Mesendoderm (in vitro differentiated cells): Measurements from ENCODE around the gene RTTN.

ENCODE experiments used
- DNase-seq: peaks from one replicate; pipeline ENCODE4 v3.0.0; 2013
- H2AK5ac ChIP-seq: 2 replicates; pipeline ENCODE4 v1.6.1; 2013; ENCODE audit warnings: low read length, inconsistent platforms
- H2BK120ac ChIP-seq: 2 replicates; pipeline ENCODE4 v1.6.1; 2013; ENCODE audit warnings: low read depth, mild to moderate bottlenecking, low read length, moderate library complexity, mixed read lengths
- H2BK15ac ChIP-seq: replicated peaks from 2 replicates; pipeline ENCODE4 v1.6.1; 2013; ENCODE audit warnings: low read depth, mild to moderate bottlenecking, moderate library complexity
- H2BK5ac ChIP-seq: 2 replicates; pipeline ENCODE4 v1.6.1; 2013; ENCODE audit warnings: low read length, inconsistent platforms
- H3K18ac ChIP-seq: 2 replicates; pipeline ENCODE4 v1.6.1; 2013; ENCODE audit warnings: mild to moderate bottlenecking, low read length, mixed read lengths
- H3K23ac ChIP-seq: one replicate; pipeline ENCODE4 v1.6.1; 2013; ENCODE audit warnings: low read length
- H3K27ac ChIP-seq: 2 replicates; pipeline ENCODE4 v1.5.1; 2013; ENCODE audit warnings: low read depth, mild to moderate bottlenecking, inconsistent platforms, low read length, moderate library complexity
- H3K27me3 ChIP-seq: 2 replicates; pipeline ENCODE4 v1.6.1; 2013; ENCODE audit warnings: low read length, control low read depth, mild to moderate bottlenecking, inconsistent platforms; ENCODE audit not compliant: insufficient read depth, poor library complexity
- H3K36me3 ChIP-seq: 2 replicates; pipeline ENCODE4 v1.6.1; 2013; ENCODE audit warnings: low read length, inconsistent platforms; ENCODE audit not compliant: control insufficient read depth, insufficient read depth
- H3K4ac ChIP-seq: one replicate; pipeline ENCODE4 v1.6.1; 2013; ENCODE audit warnings: low read depth, mild to moderate bottlenecking, low read length, moderate library complexity
- H3K4me1 ChIP-seq: 2 replicates; pipeline ENCODE4 v1.6.1; 2013; ENCODE audit warnings: low read depth, low read length, inconsistent platforms; ENCODE audit not compliant: control insufficient read depth
- H3K4me2 ChIP-seq: 2 replicates; pipeline ENCODE4 v1.6.1; 2013; ENCODE audit warnings: low read length
- H3K4me3 ChIP-seq: 2 replicates; pipeline ENCODE4 v1.5.1; 2013; ENCODE audit warnings: mild to moderate bottlenecking, low read length
- H3K56ac ChIP-seq: one replicate; pipeline ENCODE4 v1.6.1; 2013; ENCODE audit warnings: low read length
- H3K79me1 ChIP-seq: 2 replicates; pipeline ENCODE4 v1.6.1; 2013; ENCODE audit warnings: low read length, inconsistent platforms
- H3K79me2 ChIP-seq: 2 replicates; pipeline ENCODE4 v1.6.1; 2013; ENCODE audit warnings: mild to moderate bottlenecking, low read length; ENCODE audit not compliant: control insufficient read depth, insufficient read depth
- H3K9ac ChIP-seq: 2 replicates; pipeline ENCODE4 v1.6.1; 2013; ENCODE audit warnings: low read length, inconsistent platforms
- H4K5ac ChIP-seq: one replicate; pipeline ENCODE4 v1.6.1; 2013; ENCODE audit warnings: low read length
- H4K8ac ChIP-seq: one replicate; pipeline ENCODE4 v1.6.1; 2013; ENCODE audit warnings: low read depth, mild to moderate bottlenecking, control low read depth, low read length, moderate library complexity
- WGBS: extraction: QIAGEN DNeasy Blood & Tissue Kit; methylation state at CpG from one replicate; pipeline ENCODE4 v1.1.7; 2013; ENCODE audit warnings: low lambda C conversion rate, missing lambda C conversion rate; ENCODE audit not compliant: insufficient coverage; ENCODE audit errors: extremely low coverage; 5-methylcytosine and 5-hydroxymethylcytosine counted together

The RTTN gene

DNA sequence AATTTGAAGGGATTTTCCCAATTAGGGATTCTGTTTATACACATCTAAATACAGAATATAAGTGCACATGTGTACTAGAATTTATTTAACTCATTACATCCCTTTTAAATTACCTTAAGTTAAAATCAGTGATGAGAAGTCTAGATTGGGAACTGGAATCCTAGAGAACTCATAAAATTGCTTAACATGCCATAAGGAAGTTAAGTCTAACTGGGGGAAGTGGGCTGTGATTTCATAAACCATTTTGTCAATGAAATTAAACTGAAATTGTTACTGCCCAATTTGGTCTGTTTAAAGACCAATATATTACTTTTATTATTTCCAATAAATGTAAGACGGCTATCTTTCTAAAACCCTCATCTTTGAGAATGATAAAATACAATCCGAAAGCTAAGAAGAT lies 185.5 kb downstream of the RTTN start:
- WGBS: no CpG with 5 or more reads among the region's 2 CpGs
- no peak overlapping the region for H3K56ac ChIP-seq

DNA sequence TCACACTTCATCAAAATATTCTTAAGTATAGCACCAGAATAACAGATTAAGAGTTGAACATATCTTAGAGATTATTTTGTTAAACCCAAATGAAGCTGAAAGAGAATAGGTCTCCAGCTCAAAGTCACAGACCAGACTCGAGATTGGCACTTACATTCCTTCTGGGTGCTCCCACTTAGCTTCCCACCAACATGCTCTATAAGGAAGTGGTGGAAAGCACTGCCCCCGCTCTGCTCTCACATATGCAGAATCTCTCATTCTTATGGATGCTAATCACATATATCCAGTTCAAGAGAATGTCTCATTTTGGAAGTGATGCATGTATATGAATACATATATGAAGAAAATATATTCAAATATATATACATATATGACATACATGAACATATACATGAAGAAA lies 186.4 kb downstream of the RTTN start:
- Histone ChIP-seq H4K8ac (no peak overlapping the region), H3K4ac (no peak overlapping the region), H3K23ac (no peak overlapping the region), H2AK5ac (no peak overlapping the region), H3K79me2 (no peaks in the 10 kb centered on the region), H3K56ac (no peak overlapping the region), H3K4me1 (no peaks in the 10 kb centered on the region), H2BK120ac (no peak overlapping the region), H3K4me2 (no peak overlapping the region), H3K27ac (no peak overlapping the region), H3K36me3 (no peaks in the 10 kb centered on the region), H3K4me3 (no peak overlapping the region), H4K5ac (no peak overlapping the region), H3K18ac (no peak overlapping the region), H3K27me3 (no peaks in the 10 kb centered on the region), H2BK15ac (no peak overlapping the region), H3K79me1 (no peaks in the 10 kb centered on the region), H3K9ac (no peak overlapping the region), H2BK5ac (no peak overlapping the region)
- WGBS: no CpG with 5 or more reads among the region's 2 CpGs
- no peak for DNase-seq

More for the DNA sequence above, 185.5 kb downstream of the RTTN start:
- Histone ChIP-seq H4K8ac (no peak overlapping the region), H3K4ac (no peak overlapping the region), H3K27ac (no peak overlapping the region), H3K18ac (no peak overlapping the region), H3K4me2 (no peak overlapping the region), H3K27me3 (no peaks in the 10 kb centered on the region), H3K4me1 (no peaks in the 10 kb centered on the region), H3K36me3 (no peaks in the 10 kb centered on the region), H3K79me2 (no peaks in the 10 kb centered on the region), H2AK5ac (no peak overlapping the region), H3K9ac (no peak overlapping the region), H3K4me3 (no peak overlapping the region), H2BK120ac (no peak overlapping the region), H2BK5ac (no peak overlapping the region), H3K23ac (no peak overlapping the region), H2BK15ac (no peak overlapping the region), H4K5ac (no peak overlapping the region), H3K79me1 (no peaks in the 10 kb centered on the region)
- no peak for DNase-seq

DNA sequence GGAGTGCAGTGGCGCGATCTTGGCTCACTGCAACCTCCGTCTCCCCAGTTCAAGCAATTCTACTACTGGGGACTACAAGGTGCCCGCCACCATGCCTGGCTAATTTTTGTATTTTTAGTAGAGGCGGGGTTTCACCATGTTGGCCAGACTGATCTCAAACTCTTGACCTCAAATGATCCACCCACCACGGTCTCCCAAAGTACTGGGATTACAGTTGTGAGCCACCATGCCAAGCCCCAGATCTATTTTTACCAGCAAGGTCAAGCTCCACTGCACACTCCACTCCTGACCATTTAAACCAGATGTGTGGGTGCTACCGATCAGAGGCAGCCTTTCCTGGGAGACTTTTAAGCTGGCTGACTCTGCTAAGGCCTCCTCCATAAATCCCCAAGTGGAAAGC lies 190.4 kb downstream of the RTTN start:
- no peak overlapping the region for H3K4me2 ChIP-seq
- H3K56ac ChIP-seq: no peak overlapping the region
- no peak overlapping the region for H2AK5ac ChIP-seq
- no peak overlapping the region for H2BK15ac ChIP-seq
- no peak overlapping the region for H3K4ac ChIP-seq
- H3K23ac ChIP-seq: no peak overlapping the region
- no CpG with 5 or more reads among the region's 7 CpGs for WGBS
- no peak overlapping the region for H3K4me3 ChIP-seq
- no peak overlapping the region for H4K8ac ChIP-seq
- H3K27ac ChIP-seq: no peak overlapping the region
- no peak overlapping the region for H3K9ac ChIP-seq
- H3K79me1 ChIP-seq: no peaks in the 10 kb centered on the region
- H3K18ac ChIP-seq: no peak overlapping the region
- H3K79me2 ChIP-seq: no peaks in the 10 kb centered on the region
- H4K5ac ChIP-seq: no peak overlapping the region
- H3K27me3 ChIP-seq: no peaks in the 10 kb centered on the region
- no peak overlapping the region for H2BK5ac ChIP-seq
- no peak overlapping the region for H2BK120ac ChIP-seq
- H3K4me1 ChIP-seq: no peaks in the 10 kb centered on the region
- DNase-seq: no peak
- no peaks in the 10 kb centered on the region for H3K36me3 ChIP-seq

DNA sequence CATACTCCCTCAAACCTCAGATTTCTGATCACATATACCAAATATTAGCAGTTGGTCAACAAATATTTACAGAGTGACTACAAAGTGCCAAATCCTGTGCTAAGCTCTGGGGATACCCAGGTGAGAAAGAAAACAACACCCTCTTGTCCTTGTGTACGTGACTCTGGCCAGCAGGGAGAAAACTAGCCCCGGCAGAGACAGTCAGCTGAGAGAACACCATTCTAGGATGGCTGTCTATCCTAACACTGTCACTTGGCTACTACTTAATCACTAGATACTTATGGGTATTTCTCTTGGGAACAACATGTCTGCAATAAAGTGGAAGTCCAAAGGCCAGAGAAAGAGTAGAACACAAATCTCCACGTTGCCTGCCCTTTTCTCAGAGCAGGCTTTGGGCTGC lies 199.9 kb downstream of the RTTN start:
- Histone ChIP-seq H3K79me2 (no peaks in the 10 kb centered on the region), H4K8ac (no peak overlapping the region), H3K4me3 (no peak overlapping the region), H3K27me3 (no peaks in the 10 kb centered on the region), H4K5ac (no peak overlapping the region), H3K56ac (no peak overlapping the region), H3K18ac (no peak overlapping the region), H3K36me3 (no peaks in the 10 kb centered on the region), H3K27ac (no peak overlapping the region), H3K4me2 (no peak overlapping the region), H3K23ac (no peak overlapping the region), H3K4me1 (no peaks in the 10 kb centered on the region), H2BK120ac (no peak overlapping the region), H3K79me1 (no peaks in the 10 kb centered on the region), H2BK15ac (no peak overlapping the region), H3K4ac (no peak overlapping the region), H2BK5ac (no peak overlapping the region), H3K9ac (no peak overlapping the region), H2AK5ac (no peak overlapping the region)
- no peak for DNase-seq
- WGBS: no CpG with 5 or more reads among the region's 3 CpGs

DNA sequence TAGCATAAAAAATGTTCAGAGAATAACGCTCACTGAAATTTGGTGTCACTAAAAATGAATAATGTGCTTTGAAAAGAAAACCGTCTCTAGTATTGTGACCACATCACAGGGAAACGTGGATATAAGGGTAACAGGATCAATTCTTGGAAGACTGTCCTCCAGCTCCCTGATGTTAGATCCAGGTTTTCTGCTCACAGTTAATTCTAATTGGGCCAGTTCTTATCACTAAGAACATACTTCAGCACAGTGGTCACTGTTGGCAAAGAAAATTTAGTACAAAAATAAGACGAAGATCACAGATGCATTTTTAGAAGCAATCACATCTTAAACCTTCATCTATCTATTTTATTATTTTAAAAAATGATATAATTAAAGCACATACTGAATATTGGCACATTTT lies 200.8 kb downstream of the RTTN start:
- no peak overlapping the region for H3K23ac ChIP-seq
- WGBS: no CpG with 5 or more reads among the region's 4 CpGs

DNA sequence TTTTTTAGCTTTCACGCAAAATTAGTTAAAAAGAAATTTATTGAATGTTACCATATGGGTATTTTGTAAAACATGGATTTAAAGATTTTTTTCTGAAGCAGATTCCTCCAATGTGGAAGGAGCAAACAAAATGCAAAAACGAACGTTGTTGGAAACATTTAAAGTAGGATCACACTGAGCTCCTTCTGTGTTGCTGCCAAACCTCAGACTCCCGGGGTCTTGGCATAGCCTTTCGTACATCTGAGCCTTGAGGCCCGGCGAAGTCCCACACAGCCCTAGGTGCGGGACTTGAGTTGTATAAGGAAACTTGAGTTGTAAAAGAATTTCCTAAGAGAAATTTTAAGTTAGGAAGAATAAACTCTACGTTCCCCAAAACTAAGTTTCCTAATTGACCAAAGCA lies 205.8 kb downstream of the RTTN start:
- no CpG with 5 or more reads among the region's 9 CpGs for WGBS
- Histone ChIP-seq H2BK15ac (no peak overlapping the region), H3K4ac (no peak overlapping the region), H2BK120ac (no peak overlapping the region), H2BK5ac (no peak overlapping the region), H3K27ac (no peak overlapping the region), H3K56ac (no peak overlapping the region), H3K4me3 (no peak overlapping the region), H3K9ac (no peak overlapping the region), H3K4me2 (no peak overlapping the region), H3K36me3 (no peaks in the 10 kb centered on the region), H3K23ac (no peak overlapping the region), H3K18ac (no peak overlapping the region), H3K27me3 (no peaks in the 10 kb centered on the region), H4K8ac (no peak overlapping the region), H3K79me1 (no peaks in the 10 kb centered on the region), H2AK5ac (no peak overlapping the region), H3K4me1 (no peaks in the 10 kb centered on the region), H4K5ac (no peak overlapping the region), H3K79me2 (no peaks in the 10 kb centered on the region)
- DNase-seq: no peak

More for the DNA sequence above, 200.8 kb downstream of the RTTN start:
- Histone ChIP-seq H3K9ac (no peak overlapping the region), H4K8ac (no peak overlapping the region), H4K5ac (no peak overlapping the region), H3K4me1 (no peaks in the 10 kb centered on the region), H2BK15ac (no peak overlapping the region), H2BK120ac (no peak overlapping the region), H3K79me1 (no peaks in the 10 kb centered on the region), H2BK5ac (no peak overlapping the region), H3K56ac (no peak overlapping the region), H2AK5ac (no peak overlapping the region), H3K18ac (no peak overlapping the region), H3K4me3 (no peak overlapping the region), H3K4me2 (no peak overlapping the region), H3K4ac (no peak overlapping the region), H3K27ac (no peak overlapping the region), H3K36me3 (no peaks in the 10 kb centered on the region), H3K27me3 (no peaks in the 10 kb centered on the region), H3K79me2 (no peaks in the 10 kb centered on the region)
- DNase-seq: no peak
